Mucosa of descending colon (tissue), 3 donors: ENCODE measurements around the gene HHAT. TPM values are rescaled to one million over a fixed set of nuclear protein-coding genes. Genes with fewer than 3 reads are reported as not detected.
A peak's percentile ranks its signal among the peaks of the same experiment; 100 is the strongest.
"Not testable (repeated sequence)": the region's sequence is repeated elsewhere in the genome, so short reads cannot be mapped to it uniquely, and the experiment has no call there.

Experiments
- ATAC-seq: fragments of 200-7000 bp; cut with Tn5 transposase; one replicate; pipeline ENCODE4 v1.9.1; 2020; ENCODE audit warnings: mild to moderate bottlenecking, moderate library complexity
- DNase-seq, 3 donors: peaks; one replicate each; pipeline ENCODE4 v3.0.0-alpha.2; 2020
- H3K36me3 ChIP-seq: fragments of 200-600 bp; one replicate; pipeline ENCODE4 v1.8.0; 2021; ENCODE audit warnings: low read depth, mild to moderate bottlenecking
- H3K4me1 ChIP-seq: fragments of 200-600 bp; one replicate; pipeline ENCODE4 v1.8.0; 2021; ENCODE audit warnings: low read depth, mild to moderate bottlenecking
- H3K4me3 ChIP-seq: fragments of 200-600 bp; one replicate; pipeline ENCODE4 v1.8.0; 2021; ENCODE audit warnings: mild to moderate bottlenecking
- H3K9me3 ChIP-seq: fragments of 200-600 bp; one replicate; pipeline ENCODE4 v1.8.0; 2021; ENCODE audit warnings: mild to moderate bottlenecking
- CTCF ChIP-seq: fragments of 200-600 bp; IDR thresholded peaks from one replicate; pipeline ENCODE4 v1.8.0; 2022; ENCODE audit warnings: antibody characterized with exemption, mild to moderate bottlenecking
- intact Hi-C, 2 donors: fragments of 100-400 bp; cut with DNase I in 1 of 2; cut with micrococcal nuclease in 1 of 2; formaldehyde crosslinking; loops; one replicate each; pipeline versions ENCODE4 v1.11.0 to v1.11.1; 2022; cut with DNase I, micrococcal nuclease
- total RNA-seq, 3 donors: library from RNA; stranded (reverse); fragmentation: NEBNext Ultra II Directional in 2 of 3; extraction: Animal tissue kit (Norgen Biotek cat#: 25700) in 2 of 3; gene quantifications; one replicate each; pipeline versions ENCODE4 v1.2.1 to v1.2.4, GENCODE V29; 2021 to 2023
- donor health status: DM: no; HTN: no; CAD: no; lungs with moderate emphysema.
- donor health status: DM: no; HTN: no; CAD: no.
- donor health status: DM: no; HTN: yes; CAD: no.

The HHAT gene
- total RNA-seq, 3 donors from 2014 or later = 4.1 to 8.6 (median 5.9) TPM

GRCh38 chr1:210402560-210402959 lies 73.9 kb downstream of the HHAT start:
- DNase-seq (no peak), ATAC-seq (no peak)
- intact Hi-C loops = no loop called here
- H3K4me1 ChIP-seq = no peaks in the 10 kb centered on the region
- H3K36me3 ChIP-seq = no peaks in the 10 kb centered on the region
- H3K9me3 ChIP-seq = no peaks in the 10 kb centered on the region
- no peak overlapping the region for H3K4me3 ChIP-seq
- no peak for TF ChIP-seq CTCF

- no peaks in the 10 kb centered on the region for H3K4me1 ChIP-seq
- no peaks in the 10 kb centered on the region for H3K9me3 ChIP-seq
- TF ChIP-seq CTCF = no peak
- no peak for ATAC-seq
- H3K4me3 ChIP-seq = no peak overlapping the region
- no peak for DNase-seq
- intact Hi-C loops = no loop called here
- no peaks in the 10 kb centered on the region for H3K36me3 ChIP-seq
Observed at GRCh38 chr1:210405316-210405715, 76.6 kb downstream of the HHAT start.

- H3K4me3 ChIP-seq, H3K4me1 ChIP-seq, H3K36me3 ChIP-seq, DNase-seq, ATAC-seq, H3K9me3 ChIP-seq, intact Hi-C loops: not testable (repeated sequence)
Observed at GRCh38 chr1:210406341-210406740, 77.6 kb downstream of the HHAT start.

- peak; percentile 88 for TF ChIP-seq CTCF
- intact Hi-C loops = no loop called here
- ATAC-seq (peak; percentile 86), DNase-seq (peak in 2 of 3 donors; percentile 82 to 91)
- Histone ChIP-seq H3K36me3 (no peaks in the 10 kb centered on the region), H3K4me3 (no peak overlapping the region), H3K9me3 (no peaks in the 10 kb centered on the region), H3K4me1 (no peaks in the 10 kb centered on the region)
Observed at GRCh38 chr1:210407207-210407886, 78.6 kb downstream of the HHAT start.

GRCh38 chr1:210407887-210408252 lies 79.2 kb downstream of the HHAT start:
- H3K4me3 ChIP-seq = no peak overlapping the region
- no peak for ATAC-seq
- DNase-seq = no peak
- H3K4me1 ChIP-seq = no peaks in the 10 kb centered on the region
- H3K36me3 ChIP-seq = no peaks in the 10 kb centered on the region
- H3K9me3 ChIP-seq = no peaks in the 10 kb centered on the region
- intact Hi-C loops = no loop called here
- TF ChIP-seq CTCF = no peak

- no peak for TF ChIP-seq CTCF
Observed at GRCh38 chr1:210412240-210412639, 83.5 kb downstream of the HHAT start.

More at GRCh38 chr1:210412240-210412639, 83.5 kb downstream of the HHAT start:
- Histone ChIP-seq H3K4me1 (no peaks in the 10 kb centered on the region), H3K4me3 (no peak overlapping the region), H3K9me3 (no peaks in the 10 kb centered on the region), H3K36me3 (no peaks in the 10 kb centered on the region)
- ATAC-seq (no peak), DNase-seq (no peak)
- intact Hi-C loops = no loop called here
